ELF-1 (cell line): ENCODE data around the gene DTNB.
"Not testable (repeated sequence)": the region's sequence is repeated elsewhere in the genome, so short reads cannot be mapped to it uniquely, and the experiment has no call there.

Experiments
- DNase-seq: peaks from one replicate; pipeline ENCODE4 v3.0.0-alpha.2; 2016; ENCODE audit warnings: low read depth, low spot score

DTNB gene

GRCh38 chr2:25421289-25421688, 252.1 kb downstream of the DTNB start:
- no peak for DNase-seq

- DNase-seq: no peak
Measured at GRCh38 chr2:25420820-25421237, 252.5 kb downstream of the DTNB start.

- DNase-seq: no peak
Measured at GRCh38 chr2:25419678-25420242, 253.6 kb downstream of the DTNB start.

- no peak for DNase-seq
Measured at GRCh38 chr2:25418944-25419677, 254.3 kb downstream of the DTNB start.

GRCh38 chr2:25417715-25418369, 255.5 kb downstream of the DTNB start:
- no peak for DNase-seq

GRCh38 chr2:25416674-25417073, 256.7 kb downstream of the DTNB start:
- no peak for DNase-seq

- no peak for DNase-seq
Measured at GRCh38 chr2:25414781-25415180, 258.6 kb downstream of the DTNB start.

GRCh38 chr2:25413409-25413808, 260.0 kb downstream of the DTNB start:
- DNase-seq: not testable (repeated sequence)

GRCh38 chr2:25411753-25412152, 261.6 kb downstream of the DTNB start:
- no peak for DNase-seq

- no peak for DNase-seq
Measured at GRCh38 chr2:25411281-25411680, 262.1 kb downstream of the DTNB start.

- no peak for DNase-seq
Measured at GRCh38 chr2:25410370-25410769, 263.0 kb downstream of the DTNB start.

GRCh38 chr2:25409468-25409867, 263.9 kb downstream of the DTNB start:
- no peak for DNase-seq

GRCh38 chr2:25409044-25409443, 264.3 kb downstream of the DTNB start:
- no peak for DNase-seq

- DNase-seq: no peak
Measured at GRCh38 chr2:25405611-25406295, 267.6 kb downstream of the DTNB start.

- DNase-seq: not testable (repeated sequence)
Measured at GRCh38 chr2:25403120-25403760, 270.1 kb downstream of the DTNB start.

- DNase-seq: no peak
Measured at GRCh38 chr2:25402477-25402876, 270.9 kb downstream of the DTNB start.

- no peak for DNase-seq
Measured at GRCh38 chr2:25401307-25402026, 271.9 kb downstream of the DTNB start.

- no peak for DNase-seq
Measured at GRCh38 chr2:25400576-25401216, 272.7 kb downstream of the DTNB start.

- DNase-seq: no peak
Measured at GRCh38 chr2:25400169-25400568, 273.2 kb downstream of the DTNB start.

GRCh38 chr2:25398534-25398933, 274.8 kb downstream of the DTNB start:
- no peak for DNase-seq

GRCh38 chr2:25397777-25398176, 275.6 kb downstream of the DTNB start:
- no peak for DNase-seq
